Measurements from ENCODE around the gene LTBP1.

The LTBP1 gene

DNA sequence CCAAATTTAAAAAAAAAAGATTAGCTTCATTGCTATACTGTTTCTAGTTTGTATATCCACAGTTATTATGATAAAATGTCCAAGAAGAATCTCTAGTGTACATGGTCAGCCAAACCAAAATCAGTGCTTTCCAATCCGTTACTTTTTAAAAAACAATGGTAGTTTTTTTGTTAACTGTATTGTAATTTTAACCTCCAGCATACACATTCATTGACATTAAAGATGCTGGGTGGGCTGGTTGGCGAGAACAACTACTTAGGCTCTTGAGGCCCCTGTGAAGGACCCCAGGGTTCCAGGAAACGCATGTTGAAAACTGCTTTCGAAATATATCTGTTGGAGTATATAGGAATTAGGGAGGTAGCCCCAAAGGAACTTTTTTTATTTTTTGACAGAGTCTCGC lies 422.4 kb downstream of the LTBP1 start:
- Histone ChIP-seq H3K27me3 (no peaks in the 10 kb centered on the region), H3K27ac (peak overlapping the region; percentile 20 to 73), H3K4me1 (peaks cover 0 to 43% (median 24%) of the 10 kb centered on the region in 4 donors), H3K36me3 (peaks cover 3 to 27% (median 26%) of the 10 kb centered on the region in 3 donors), H3K4me3 (no peak overlapping the region), H3K9me3 (no peaks in the 10 kb centered on the region)
- intact Hi-C loops (cut with DNase I; ENCODE audit: low total_unique reads): no loop called here
- DNase-seq: no peak
- TF ChIP-seq, protein P1, sequence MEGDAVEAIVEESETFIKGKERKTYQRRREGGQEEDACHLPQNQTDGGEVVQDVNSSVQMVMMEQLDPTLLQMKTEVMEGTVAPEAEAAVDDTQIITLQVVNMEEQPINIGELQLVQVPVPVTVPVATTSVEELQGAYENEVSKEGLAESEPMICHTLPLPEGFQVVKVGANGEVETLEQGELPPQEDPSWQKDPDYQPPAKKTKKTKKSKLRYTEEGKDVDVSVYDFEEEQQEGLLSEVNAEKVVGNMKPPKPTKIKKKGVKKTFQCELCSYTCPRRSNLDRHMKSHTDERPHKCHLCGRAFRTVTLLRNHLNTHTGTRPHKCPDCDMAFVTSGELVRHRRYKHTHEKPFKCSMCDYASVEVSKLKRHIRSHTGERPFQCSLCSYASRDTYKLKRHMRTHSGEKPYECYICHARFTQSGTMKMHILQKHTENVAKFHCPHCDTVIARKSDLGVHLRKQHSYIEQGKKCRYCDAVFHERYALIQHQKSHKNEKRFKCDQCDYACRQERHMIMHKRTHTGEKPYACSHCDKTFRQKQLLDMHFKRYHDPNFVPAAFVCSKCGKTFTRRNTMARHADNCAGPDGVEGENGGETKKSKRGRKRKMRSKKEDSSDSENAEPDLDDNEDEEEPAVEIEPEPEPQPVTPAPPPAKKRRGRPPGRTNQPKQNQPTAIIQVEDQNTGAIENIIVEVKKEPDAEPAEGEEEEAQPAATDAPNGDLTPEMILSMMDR (IDR thresholded peaks at IDR 0.05): no peak

DNA sequence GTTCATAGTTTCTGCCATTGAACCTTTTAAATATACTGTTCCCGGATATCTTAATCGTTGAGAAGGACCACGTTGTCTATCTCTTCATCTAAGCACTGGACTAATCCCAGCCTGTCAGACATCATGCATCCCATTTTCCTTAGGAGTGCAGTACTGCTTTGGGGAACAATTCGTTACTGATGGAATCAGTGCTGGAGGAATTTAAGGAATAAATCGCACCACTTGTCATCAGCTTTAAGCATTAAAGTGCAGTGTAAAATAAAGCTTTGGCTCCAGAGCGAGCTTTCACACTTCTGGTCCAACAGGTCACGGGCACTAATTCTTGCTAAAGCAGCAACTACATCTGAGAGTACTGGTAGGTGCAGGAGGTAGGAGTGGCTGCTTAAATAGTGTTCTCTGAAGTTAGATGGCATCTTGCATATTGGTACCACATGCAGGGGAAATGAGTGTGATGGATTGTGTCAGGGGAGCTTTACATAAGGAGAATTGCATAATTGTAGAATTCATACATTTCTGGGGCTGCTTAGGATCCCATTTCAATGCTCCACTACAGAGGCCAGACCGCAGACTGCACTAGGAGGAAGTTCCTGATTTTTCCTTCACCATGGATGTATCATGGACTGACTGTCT lies 424.0 kb downstream of the LTBP1 start:
- no peaks in the 10 kb centered on the region for H3K9me3 ChIP-seq
- H3K4me3 ChIP-seq: no peak overlapping the region
- intact Hi-C loops (cut with DNase I; ENCODE audit: low total_unique reads): loop anchor here (10.0 kb wide), 1 partner anchor 316 kb away; no protein-coding TSS in a partner anchor
- no peaks in the 10 kb centered on the region for H3K27me3 ChIP-seq
- peak overlapping the region; percentile 32 to 38 for H3K27ac ChIP-seq
- H3K4me1 ChIP-seq: peaks cover 0 to 36% (median 14%) of the 10 kb centered on the region in 4 donors
- TF ChIP-seq, protein P1 (IDR thresholded peaks at IDR 0.05): no peak
- peaks cover 3 to 22% (median 21%) of the 10 kb centered on the region in 3 donors for H3K36me3 ChIP-seq
- DNase-seq: no peak

DNA sequence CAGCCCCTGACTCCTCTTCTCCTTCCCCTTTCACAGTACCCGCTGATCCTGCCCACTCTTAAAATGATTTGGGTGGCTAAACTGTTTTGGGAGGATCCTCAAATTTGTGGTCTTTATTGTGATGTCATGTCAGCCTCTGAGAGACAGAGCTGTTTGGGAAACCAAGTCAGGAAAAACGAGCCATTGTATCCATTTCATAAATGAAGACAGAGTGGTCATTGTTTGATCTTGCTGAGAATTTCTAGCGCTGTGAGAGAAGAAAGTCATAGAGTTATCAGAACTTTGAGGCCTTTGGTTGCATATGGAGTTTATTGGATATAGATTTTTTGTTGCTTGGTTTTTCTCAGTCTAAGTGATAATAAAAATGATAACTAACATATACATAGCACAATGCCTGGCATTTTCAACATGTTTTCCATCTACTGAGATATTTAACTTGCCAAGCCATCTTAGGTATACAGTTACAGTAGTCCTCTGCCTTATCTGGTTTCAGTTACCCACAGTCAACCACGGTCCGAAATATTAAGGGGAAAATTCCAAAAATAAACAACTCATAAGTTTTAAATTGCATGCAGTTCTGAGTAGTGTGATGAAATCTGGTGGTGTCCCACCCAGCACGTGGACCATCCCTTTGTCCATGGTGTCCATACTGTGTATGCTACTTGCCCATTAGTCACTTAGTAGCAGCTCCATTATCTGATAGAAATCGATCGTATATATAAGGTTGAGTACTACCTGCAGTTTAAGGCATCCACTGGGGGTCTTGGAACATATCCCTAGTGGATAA lies 424.7 kb downstream of the LTBP1 start:
- Histone ChIP-seq H3K36me3 (peaks cover 3 to 22% (median 21%) of the 10 kb centered on the region in 3 donors), H3K9me3 (no peaks in the 10 kb centered on the region), H3K27me3 (no peaks in the 10 kb centered on the region), H3K27ac (peak overlapping the region; percentile 32 to 38), H3K4me3 (no peak overlapping the region), H3K4me1 (peaks cover 0 to 33% (median 6%) of the 10 kb centered on the region in 4 donors)
- no peak for DNase-seq
- intact Hi-C loops (cut with DNase I; ENCODE audit: low total_unique reads): loop anchor here (10.0 kb wide), 1 partner anchor 317 kb away; no protein-coding TSS in a partner anchor
- TF ChIP-seq, protein P1 (IDR thresholded peaks at IDR 0.05): no peak

DNA sequence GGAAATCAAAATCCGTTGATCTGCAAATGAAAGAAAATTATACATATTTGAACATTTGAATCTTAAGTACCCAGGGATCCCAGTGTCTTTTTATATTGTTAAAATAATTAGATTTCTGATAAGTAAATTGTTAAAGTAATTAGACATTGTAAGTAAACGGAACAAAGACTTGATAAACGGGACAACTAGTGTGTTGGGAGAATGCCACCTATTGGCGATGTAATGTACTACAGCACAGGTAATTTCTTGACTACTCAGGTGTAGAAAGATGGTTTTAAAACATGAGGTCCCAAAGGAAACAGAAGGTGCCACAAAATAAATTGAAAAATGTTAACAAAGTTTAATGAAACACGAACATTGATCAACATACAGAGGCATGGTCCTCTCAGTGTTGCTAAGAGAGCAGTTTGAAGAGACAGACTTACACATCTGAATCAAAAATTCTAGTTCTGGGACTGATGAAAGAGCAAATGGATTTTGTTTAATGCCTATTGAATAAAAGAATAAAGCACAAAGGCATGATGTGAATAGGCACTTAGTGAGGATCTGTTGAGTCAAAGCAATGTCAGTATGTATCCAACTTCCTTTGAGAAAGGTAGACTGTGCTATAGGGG lies 426.3 kb downstream of the LTBP1 start:
- intact Hi-C loops (cut with DNase I; ENCODE audit: low total_unique reads): loop anchor here (10.0 kb wide), 1 partner anchor 318 kb away; no protein-coding TSS in a partner anchor
- TF ChIP-seq, protein P1 (IDR thresholded peaks at IDR 0.05): peak; percentile 61 to 67
- DNase-seq: no peak
- Histone ChIP-seq H3K36me3 (peaks cover 3 to 16% (median 14%) of the 10 kb centered on the region in 3 donors), H3K27me3 (no peaks in the 10 kb centered on the region), H3K4me1 (peaks cover 0 to 36% (median 6%) of the 10 kb centered on the region in 4 donors), H3K4me3 (no peak overlapping the region), H3K9me3 (no peaks in the 10 kb centered on the region), H3K27ac (peak overlapping the region; percentile 32 to 38)

DNA sequence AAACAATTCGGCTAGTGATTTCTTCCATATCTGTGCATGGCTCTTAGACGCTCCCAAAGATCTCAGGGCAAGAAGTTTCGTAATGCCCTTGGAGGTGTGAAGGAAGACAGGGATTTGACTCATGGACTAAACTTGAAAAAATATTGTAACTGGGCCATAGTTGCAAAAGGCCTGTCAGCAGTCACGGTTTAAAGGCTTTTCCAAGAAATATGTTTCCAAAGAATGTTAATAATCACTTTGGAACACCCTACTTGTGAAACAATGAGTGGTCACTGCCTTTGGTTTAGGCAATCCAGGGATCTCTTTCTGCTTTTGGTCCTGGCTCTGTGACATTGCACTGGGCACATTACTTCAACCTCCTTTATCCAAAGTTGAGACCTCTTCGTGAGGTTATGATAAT lies 427.2 kb downstream of the LTBP1 start:
- peak in 1 of 2 donors; percentile 57 for DNase-seq
- no peaks in the 10 kb centered on the region for H3K27me3 ChIP-seq
- H3K27ac ChIP-seq: peak overlapping the region; percentile 22 to 39
- H3K9me3 ChIP-seq: no peaks in the 10 kb centered on the region
- intact Hi-C loops (cut with DNase I; ENCODE audit: low total_unique reads): loop anchor here (10.0 kb wide), 1 partner anchor 319 kb away; no protein-coding TSS in a partner anchor
- H3K4me1 ChIP-seq: peaks cover 0 to 45% (median 8%) of the 10 kb centered on the region in 4 donors
- peaks cover 3 to 10% (median 7%) of the 10 kb centered on the region in 3 donors for H3K36me3 ChIP-seq
- TF ChIP-seq, protein P1 (IDR thresholded peaks at IDR 0.05): no peak
- no peak overlapping the region for H3K4me3 ChIP-seq
